Measurements from ENCODE around the gene PTPN14. TPM values are rescaled to one million over a fixed set of nuclear protein-coding genes. Genes with fewer than 3 reads are reported as not detected.

The PTPN14 gene
- total RNA-seq, 1 experiment from 2014 or later: 88.4 TPM

GRCh38 chr1:214469290-214469689 is 82.1 kb downstream of the PTPN14 start:
- DNase-seq (ENCODE audit: low spot score) (no peak), ATAC-seq (no peak)
- Mint-ChIP-seq H3K9me3 (no peaks in the 10 kb centered on the region), H3K4me1 (peaks cover 61% of the 10 kb centered on the region), H3K27me3 (ENCODE audit: low read depth) (no peaks in the 10 kb centered on the region), H3K4me3 (no peak overlapping the region), H3K27ac (no peak overlapping the region), H3K36me3 (no peaks in the 10 kb centered on the region)
- TF ChIP-seq ARID4B (CRISPR knock-in tag; IDR thresholded peaks at IDR 0.05; ENCODE audit: borderline replicate concordance) (no peak), EMX1 (CRISPR knock-in tag; IDR thresholded peaks at IDR 0.05) (no peak), NR2C2 (CRISPR knock-in tag; IDR thresholded peaks at IDR 0.05) (no peak), SP1 (CRISPR knock-in tag; conservative IDR thresholded peaks at IDR 0.05) (no peak), ZMAT4 (CRISPR knock-in tag; IDR thresholded peaks at IDR 0.05) (no peak), TEAD1 (CRISPR knock-in tag; IDR thresholded peaks at IDR 0.05) (no peak), KAT7 (CRISPR knock-in tag; IDR thresholded peaks at IDR 0.05; ENCODE audit: borderline replicate concordance) (no peak), HMGXB4 (CRISPR knock-in tag; IDR thresholded peaks at IDR 0.05) (no peak), TEAD4 (CRISPR knock-in tag; IDR thresholded peaks at IDR 0.05) (no peak), STAT6 (CRISPR knock-in tag; conservative IDR thresholded peaks at IDR 0.05; ENCODE audit: low read depth) (no peak), MAX (CRISPR knock-in tag; IDR thresholded peaks at IDR 0.05) (no peak), IRF1 (CRISPR knock-in tag; IDR thresholded peaks at IDR 0.05) (no peak), ZNF281 (CRISPR knock-in tag; IDR thresholded peaks at IDR 0.05) (no peak), ZBTB21 (CRISPR knock-in tag; IDR thresholded peaks at IDR 0.05; ENCODE audit: borderline replicate concordance) (no peak), E2F5 (CRISPR knock-in tag; IDR thresholded peaks at IDR 0.05) (no peak), NFE2L1 (CRISPR knock-in tag; IDR thresholded peaks at IDR 0.05) (no peak), ZNF532 (CRISPR knock-in tag; IDR thresholded peaks at IDR 0.05; ENCODE audit: borderline replicate concordance) (no peak)
- POLR2A ChIA-PET: interaction anchor here (0.7 kb wide), 1 partner anchor 82 kb away, joined by 3 read pairs; the partner anchor contains the start of gene PTPN14
- CTCF ChIA-PET: interaction anchor here (1.8 kb wide), 1 partner anchor 137 kb away, joined by 4 read pairs; no protein-coding TSS in a partner anchor
